HepG2 (cell line): ENCODE results near the gene CD14. TPM values are rescaled to one million over a fixed set of nuclear protein-coding genes. Genes with fewer than 3 reads are reported as not detected.

ENCODE experiments used
- ATAC-seq: fragments of 200-7000 bp; cut with Tn5 transposase; 3 replicates; pipeline ENCODE4 v1.9.1; 2020; ENCODE audit warnings: mild to moderate bottlenecking, moderate library complexity
- BruUV-seq: library from RNA; stranded (reverse); fragments of 400-500 nt; replicated peaks from 2 replicates; lab custom pipeline; 2021; lab: Mats Ljungman, UMichigan
- CTCF ChIA-PET: fragments of 300-600 bp; formaldehyde crosslinking; extraction: SDS; loops from one replicate; lab custom pipeline; 2021; ENCODE audit warnings: low total read pairs, inconsistent platforms, low intra/inter-chr PET ratio; lab: Yijun Ruan, JAX
- POLR2A ChIA-PET: fragments of 350-600 bp; sonication (Branson Sonifier 250); formaldehyde crosslinking; loops from one replicate; lab custom pipeline; 2020; ENCODE audit warnings: antibody characterized with exemption, inconsistent platforms; lab: Yijun Ruan, JAX
- DNase-seq: peaks from one replicate; pipeline ENCODE4 v3.0.0-alpha.2; 2015; ENCODE audit warnings: low spot score
- FAIRE-seq: peaks from 3 replicates; lab custom pipeline; 2011; peaks lifted over from hg19 to GRCh38; lab: Jason Lieb, UNC
- H2AFZ ChIP-seq: one replicate; pipeline ENCODE4 v1.6.1; 2011; ENCODE audit warnings: low read length, inconsistent platforms
- H3K27ac ChIP-seq: fragments of 300-600 bp; 3 replicates; pipeline ENCODE4 v1.8.0; 2011; ENCODE audit warnings: mixed run types, mild to moderate bottlenecking, mixed read lengths, low read length, inconsistent platforms; ENCODE audit not compliant: insufficient read depth; ENCODE audit errors: extremely low read length
- H3K27me3 ChIP-seq, 2 experiments: fragments of 200-600 bp in 1 of 2; 2 replicates in 1 of 2; 3 replicates in 1 of 2; pipeline versions ENCODE4 v1.6.0 to v1.8.0; 2011; ENCODE audit warnings: low read length in 2 of 2, mild to moderate bottlenecking in 2 of 2, moderate library complexity in 2 of 2, inconsistent platforms in 1 of 2; ENCODE audit not compliant: insufficient read depth in 2 of 2, control insufficient read depth in 1 of 2
- H3K36me3 ChIP-seq, 2 experiments: fragments of 200-600 bp in 1 of 2; replicated peaks in 1 of 2; 2 replicates in 1 of 2; 3 replicates in 1 of 2; pipeline versions ENCODE4 v1.5.1 to v1.8.0; 2011; ENCODE audit warnings: low read length in 2 of 2, inconsistent platforms in 1 of 2; ENCODE audit not compliant: insufficient read depth in 2 of 2, control insufficient read depth in 1 of 2
- H3K4me1 ChIP-seq: 2 replicates; pipeline ENCODE4 v1.5.1; 2012; ENCODE audit warnings: low read length, inconsistent platforms; ENCODE audit not compliant: insufficient read depth
- H3K4me2 ChIP-seq: 2 replicates; pipeline ENCODE4 v1.6.0; 2011; ENCODE audit warnings: low read depth, low read length, inconsistent platforms
- H3K4me3 ChIP-seq, 3 experiments: fragments of 200-600 bp in 1 of 3; sonication (generic), shearing (Covaris generic) in 1 of 3; replicated peaks in 1 of 3; 2 replicates each; pipeline ENCODE4 v1.5.1; 2011 to 2016; ENCODE audit warnings: low read length in 3 of 3, inconsistent platforms in 2 of 3, low read depth in 2 of 3, mild to moderate bottlenecking in 2 of 3, control low read depth in 1 of 3, mixed read lengths in 1 of 3; ENCODE audit not compliant: insufficient read depth in 1 of 3
- H3K79me2 ChIP-seq: one replicate; pipeline ENCODE4 v1.6.1; 2011; ENCODE audit warnings: low read length, inconsistent platforms; ENCODE audit not compliant: insufficient read depth
- H3K9ac ChIP-seq: 2 replicates; pipeline ENCODE4 v1.6.0; 2011; ENCODE audit warnings: mild to moderate bottlenecking, low read depth, low read length, inconsistent platforms; ENCODE audit not compliant: insufficient read depth
- H3K9me3 ChIP-seq: 2 replicates; pipeline ENCODE4 v1.5.1; 2012; ENCODE audit warnings: mild to moderate bottlenecking, low read length
- H4K20me1 ChIP-seq: 2 replicates; pipeline ENCODE4 v1.6.0; 2011; ENCODE audit warnings: inconsistent platforms, mild to moderate bottlenecking, low read length, moderate library complexity; ENCODE audit not compliant: insufficient read depth
- ATF2 ChIP-seq: sonication (generic); formaldehyde crosslinking; IDR thresholded peaks from 2 replicates; pipeline ENCODE4 v1.4.0; 2020; ENCODE audit warnings: missing genetic modification reagents
- E2F5 ChIP-seq: sonication (generic); formaldehyde crosslinking; conservative IDR thresholded peaks from 2 replicates; pipeline ENCODE4 v1.4.0; 2020; ENCODE audit warnings: missing genetic modification reagents
- EHMT2 ChIP-seq: fragments of 200-600 bp; sonication (generic); IDR thresholded peaks from 2 replicates; pipeline ENCODE4 v1.7.0; 2017; ENCODE audit warnings: antibody characterized with exemption, low read depth, low read length, borderline replicate concordance
- FOSL2 ChIP-seq: sonication (generic); formaldehyde crosslinking; IDR thresholded peaks from 2 replicates; pipeline ENCODE4 v1.4.0; 2020; ENCODE audit warnings: missing genetic modification reagents
- IRF9 ChIP-seq: sonication (generic); formaldehyde crosslinking; IDR thresholded peaks from 2 replicates; pipeline ENCODE4 v1.8.0; 2022; ENCODE audit warnings: missing genetic modification reagents, mild to moderate bottlenecking, borderline replicate concordance
- NFKBIZ ChIP-seq: IDR thresholded peaks from 2 replicates; pipeline ENCODE4 v1.6.1; 2018; ENCODE audit warnings: missing genetic modification reagents, missing compliant biosample characterization
- SRY ChIP-seq: sonication (generic); formaldehyde crosslinking; IDR thresholded peaks from 2 replicates; pipeline ENCODE4 v1.8.0; 2022; ENCODE audit warnings: mild to moderate bottlenecking, missing genetic modification reagents
- TGIF2 ChIP-seq: IDR thresholded peaks from 2 replicates; pipeline ENCODE4 v1.6.1; 2016; ENCODE audit warnings: control low read depth, missing compliant biosample characterization
- XBP1 ChIP-seq: sonication (generic); formaldehyde crosslinking; IDR thresholded peaks from 2 replicates; pipeline ENCODE4 v1.5.0; 2020; ENCODE audit warnings: missing genetic modification reagents
- YEATS4 ChIP-seq: sonication (generic); formaldehyde crosslinking; IDR thresholded peaks from 2 replicates; pipeline ENCODE4 v1.4.0; 2020; ENCODE audit warnings: missing genetic modification reagents, borderline replicate concordance
- ZMYM4 ChIP-seq: sonication (generic); formaldehyde crosslinking; IDR thresholded peaks from 2 replicates; pipeline ENCODE4 v1.8.1; 2023; ENCODE audit warnings: mild to moderate bottlenecking, missing genetic modification reagents
- ZNF737 ChIP-seq: sonication (generic); formaldehyde crosslinking; IDR thresholded peaks from 2 replicates; pipeline ENCODE4 v1.5.0; 2020; ENCODE audit warnings: missing genetic modification reagents, mild to moderate bottlenecking, borderline replicate concordance
- ZSCAN31 ChIP-seq: sonication (generic); formaldehyde crosslinking; IDR thresholded peaks from 2 replicates; pipeline ENCODE4 v1.5.0; 2020; ENCODE audit warnings: low read depth, mild to moderate bottlenecking, missing genetic modification reagents
- WGBS: methylation state at CpG from one replicate; pipeline ENCODE4 v1.1.6; 2017; ENCODE audit warnings: low lambda C conversion rate; 5-methylcytosine and 5-hydroxymethylcytosine counted together
- in situ Hi-C: cut with HindIII; loops from 2 replicates; pipeline ENCODE4 v1.10.0; 2017; ENCODE audit warnings: low pct_unique_long_range_greater_than_20kb; ENCODE audit not compliant: extremely low pct_ligation_motif_present
- intact Hi-C: fragments of 100-400 bp; cut with micrococcal nuclease; formaldehyde crosslinking; loops from one replicate; pipeline ENCODE4 v1.10.0; 2022; ENCODE audit not compliant: unreplicated experiment
- polyA plus RNA-seq, 8 experiments: library from polyadenylated mRNA; depleted of rRNA in 3 of 8; stranded (reverse) in 7 of 8; unstranded in 1 of 8; fragments of >200 nt; fragmentation: Illumina TruSeq in 4 of 8; extraction: Trizol in 4 of 8; gene quantifications; 2 replicates each; pipeline versions ENCODE4 v1.2.1 to v1.2.3, GENCODE V29; 2011 to 2016; ENCODE audit warnings: low read depth in 4 of 8, missing spikeins in 1 of 8, mixed read lengths in 1 of 8; ENCODE audit not compliant: insufficient read depth in 1 of 8
- total RNA-seq, 5 experiments: library from RNA; depleted of rRNA; stranded (reverse); fragments of >200 nt; fragmentation: Illumina TruSeq; extraction: Trizol; gene quantifications; 2 replicates each; pipeline ENCODE4 v1.2.3, GENCODE V29; 2016; ENCODE audit warnings: low read depth in 1 of 5
- TF ChIP-seq, protein P1 (sequence below): sonication (generic); formaldehyde crosslinking; IDR thresholded peaks from 2 replicates; pipeline ENCODE4 v1.4.0; 2020; ENCODE audit warnings: mild to moderate bottlenecking, missing genetic modification reagents
- TF ChIP-seq, protein P2 (sequence below): sonication (generic); formaldehyde crosslinking; IDR thresholded peaks from 2 replicates; pipeline ENCODE4 v1.9.0; 2022; ENCODE audit warnings: missing genetic modification reagents, mild to moderate bottlenecking, borderline replicate concordance

CD14 gene
- total and polyA plus RNA-seq, 2 of the 13 experiments (the other 11 are each of a cell fraction or from before 2014, with no cell fraction given), result 1.7 to 4.7 TPM

- H4K20me1 ChIP-seq, result no peaks in the 10 kb centered on the region
- no peaks in the 10 kb centered on the region; a peak in 1 of 5 replicates for H3K27me3 ChIP-seq
- peak within 1 kb of the TSS; percentile 82 for H3K4me2 ChIP-seq
- H3K79me2 ChIP-seq, result peaks cover 22% of the 10 kb centered on the region
- intact Hi-C loops, result loop anchor here (1.0 kb wide), 2 partner anchors 27 to 89 kb away; partner anchors contain the start of genes HARS1 and HARS2
- H3K4me1 ChIP-seq, result peaks cover 28% of the 10 kb centered on the region
- H3K27ac ChIP-seq, result peak within 1 kb of the TSS; percentile 76
- TSS peak; percentile 85 for BruUV-seq
- H3K4me3 ChIP-seq, result peak within 1 kb of the TSS; percentile 75 to 100 (median 91)
- POLR2A ChIA-PET, result interaction anchor here (1.0 to 4.9 kb wide), 8 partner anchors 17 to 117 kb away, joined by 3 to 48 read pairs (median 5); partner anchors contain the start of genes EIF4EBP3, HARS1, HARS2 and IK
- FAIRE-seq, result peak; percentile 88
- peak within 1 kb of the TSS; percentile 98 for H2AFZ ChIP-seq
- peak; percentile 90 for DNase-seq
- peaks cover 27 to 60% of the 10 kb centered on the region in 2 experiments; a peak in 4 of 5 replicates for H3K36me3 ChIP-seq
- CTCF ChIA-PET, result no interaction called here
- in situ Hi-C loops, result no loop called here
- H3K9me3 ChIP-seq, result no peaks in the 10 kb centered on the region
- peak within 1 kb of the TSS; percentile 82 for H3K9ac ChIP-seq
- ATAC-seq, result peak; percentile 99
- WGBS, result under 1% methylated on average over 10 of the region's 54 CpGs
- TF ChIP-seq, protein P1, sequence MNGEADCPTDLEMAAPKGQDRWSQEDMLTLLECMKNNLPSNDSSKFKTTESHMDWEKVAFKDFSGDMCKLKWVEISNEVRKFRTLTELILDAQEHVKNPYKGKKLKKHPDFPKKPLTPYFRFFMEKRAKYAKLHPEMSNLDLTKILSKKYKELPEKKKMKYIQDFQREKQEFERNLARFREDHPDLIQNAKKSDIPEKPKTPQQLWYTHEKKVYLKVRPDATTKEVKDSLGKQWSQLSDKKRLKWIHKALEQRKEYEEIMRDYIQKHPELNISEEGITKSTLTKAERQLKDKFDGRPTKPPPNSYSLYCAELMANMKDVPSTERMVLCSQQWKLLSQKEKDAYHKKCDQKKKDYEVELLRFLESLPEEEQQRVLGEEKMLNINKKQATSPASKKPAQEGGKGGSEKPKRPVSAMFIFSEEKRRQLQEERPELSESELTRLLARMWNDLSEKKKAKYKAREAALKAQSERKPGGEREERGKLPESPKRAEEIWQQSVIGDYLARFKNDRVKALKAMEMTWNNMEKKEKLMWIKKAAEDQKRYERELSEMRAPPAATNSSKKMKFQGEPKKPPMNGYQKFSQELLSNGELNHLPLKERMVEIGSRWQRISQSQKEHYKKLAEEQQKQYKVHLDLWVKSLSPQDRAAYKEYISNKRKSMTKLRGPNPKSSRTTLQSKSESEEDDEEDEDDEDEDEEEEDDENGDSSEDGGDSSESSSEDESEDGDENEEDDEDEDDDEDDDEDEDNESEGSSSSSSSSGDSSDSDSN (CRISPR knock-in tag), result peak; percentile 89
- TF ChIP-seq ATF2 (CRISPR knock-in tag) (peak; percentile 59; the same call in 1 of the 2 replicates), ZSCAN31 (peak; percentile 59), SRY (CRISPR knock-in tag) (no peak; the same call in 1 of the 2 replicates), ZMYM4 (CRISPR knock-in tag) (peak; percentile 56; the same call in 1 of the 2 replicates), FOSL2 (CRISPR knock-in tag) (peak; percentile 37; the same call in 1 of the 2 replicates), TGIF2 (CRISPR knock-in tag) (peak; percentile 28; the same call in 1 of the 2 replicates), E2F5 (CRISPR knock-in tag) (no peak), EHMT2 (no peak), NFKBIZ (CRISPR knock-in tag) (peak; percentile 75; the same call in 1 of the 2 replicates), IRF9 (CRISPR knock-in tag) (peak; percentile 57; the same call in 1 of the 2 replicates), ZNF737 (no peak), YEATS4 (CRISPR knock-in tag) (peak; percentile 58), XBP1 (CRISPR knock-in tag) (no peak)
- TF ChIP-seq, protein P2, sequence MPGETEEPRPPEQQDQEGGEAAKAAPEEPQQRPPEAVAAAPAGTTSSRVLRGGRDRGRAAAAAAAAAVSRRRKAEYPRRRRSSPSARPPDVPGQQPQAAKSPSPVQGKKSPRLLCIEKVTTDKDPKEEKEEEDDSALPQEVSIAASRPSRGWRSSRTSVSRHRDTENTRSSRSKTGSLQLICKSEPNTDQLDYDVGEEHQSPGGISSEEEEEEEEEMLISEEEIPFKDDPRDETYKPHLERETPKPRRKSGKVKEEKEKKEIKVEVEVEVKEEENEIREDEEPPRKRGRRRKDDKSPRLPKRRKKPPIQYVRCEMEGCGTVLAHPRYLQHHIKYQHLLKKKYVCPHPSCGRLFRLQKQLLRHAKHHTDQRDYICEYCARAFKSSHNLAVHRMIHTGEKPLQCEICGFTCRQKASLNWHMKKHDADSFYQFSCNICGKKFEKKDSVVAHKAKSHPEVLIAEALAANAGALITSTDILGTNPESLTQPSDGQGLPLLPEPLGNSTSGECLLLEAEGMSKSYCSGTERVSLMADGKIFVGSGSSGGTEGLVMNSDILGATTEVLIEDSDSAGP (CRISPR knock-in tag), result peak; percentile 88; the same call in 1 of the 2 replicates
These were observed 31.6 kb upstream of the CD14 start, which contains the start of gene WDR55 for GRCh38 chr5:140664359-140665119. WDR55 (plus strand) TSS chr5:140664904; CDS start chr5:140664913, 9 bp downstream.
